OCI-LY1 (cell line): ENCODE measurements around the gene ZNF410.

Source experiments
- H2AFZ ChIP-seq: fragments of 200-600 bp; sonication (generic), shearing (Covaris generic); 2 replicates; pipeline ENCODE4 v1.6.0; 2014; ENCODE audit warnings: antibody characterized with exemption, mild to moderate bottlenecking, low read length
- H3F3A ChIP-seq: fragments of 200-600 bp; sonication (generic), shearing (Covaris generic); 2 replicates; pipeline ENCODE4 v1.6.0; 2014; ENCODE audit warnings: mild to moderate bottlenecking, antibody characterized with exemption, low read length, moderate library complexity; ENCODE audit not compliant: insufficient read depth
- H3K27ac ChIP-seq: fragments of 200-600 bp; sonication (generic); 2 replicates; pipeline ENCODE4 v1.5.1; 2014; ENCODE audit warnings: low read length, mixed run types, mild to moderate bottlenecking, low read depth; ENCODE audit not compliant: poor library complexity, severe bottlenecking
- H3K27me3 ChIP-seq: fragments of 200-600 bp; sonication (generic); 2 replicates; pipeline ENCODE4 v1.6.0; 2014; ENCODE audit warnings: antibody characterized with exemption, mild to moderate bottlenecking, low read length, moderate library complexity; ENCODE audit not compliant: insufficient read depth
- H3K36me3 ChIP-seq: fragments of 200-600 bp; sonication (generic); 2 replicates; pipeline ENCODE4 v1.6.1; 2014; ENCODE audit warnings: mild to moderate bottlenecking, antibody characterized with exemption, low read length, moderate library complexity, mixed read lengths; ENCODE audit not compliant: insufficient read depth
- H3K4me1 ChIP-seq: fragments of 200-600 bp; sonication (generic); 2 replicates; pipeline ENCODE4 v1.5.1; 2014; ENCODE audit warnings: mild to moderate bottlenecking, low read length, moderate library complexity; ENCODE audit not compliant: insufficient read depth, severe bottlenecking
- H3K4me2 ChIP-seq: fragments of 200-600 bp; sonication (generic), shearing (Covaris generic); 2 replicates; pipeline ENCODE4 v1.6.1; 2014; ENCODE audit warnings: low read length
- H3K4me3 ChIP-seq: fragments of 200-600 bp; sonication (generic); 2 replicates; pipeline ENCODE4 v1.5.1; 2014; ENCODE audit warnings: low read length, low read depth, mild to moderate bottlenecking, mixed read lengths; ENCODE audit not compliant: poor library complexity, severe bottlenecking
- H3K79me2 ChIP-seq: fragments of 200-600 bp; shearing (Covaris generic); 2 replicates; pipeline ENCODE4 v1.6.1; 2016; ENCODE audit warnings: mixed run types, low read length, mixed read lengths; ENCODE audit not compliant: insufficient read depth
- H3K9ac ChIP-seq: fragments of 200-600 bp; sonication (generic), shearing (Covaris generic); 2 replicates; pipeline ENCODE4 v1.6.1; 2014; ENCODE audit warnings: mild to moderate bottlenecking, low read length, mixed read lengths
- H3K9me2 ChIP-seq: fragments of 200-600 bp; sonication (generic), shearing (Covaris generic); 2 replicates; pipeline ENCODE4 v1.6.1; 2014; ENCODE audit warnings: low read depth, mild to moderate bottlenecking, low read length, mixed read lengths
- H3K9me3 ChIP-seq: fragments of 200-600 bp; shearing (Covaris generic); 2 replicates; pipeline ENCODE4 v1.6.1; 2014; ENCODE audit warnings: low read length, mixed read lengths
- H4K20me1 ChIP-seq: fragments of 200-600 bp; sonication (generic), shearing (Covaris generic); 2 replicates; pipeline ENCODE4 v1.6.0; 2016; ENCODE audit warnings: mild to moderate bottlenecking, low read length; ENCODE audit not compliant: insufficient read depth
- EZH2 ChIP-seq: fragments of 200-600 bp; sonication (generic), shearing (Covaris generic); IDR thresholded peaks from 2 replicates; pipeline ENCODE4 v1.8.0; 2017; ENCODE audit warnings: borderline replicate concordance, mixed run types, mild to moderate bottlenecking, antibody characterized with exemption, low read length, moderate library complexity, mixed read lengths
- TF ChIP-seq, protein P1 (sequence below): fragments of 200-600 bp; sonication (generic), shearing (Covaris generic); IDR thresholded peaks from 2 replicates; pipeline ENCODE4 v1.5.1; 2017; ENCODE audit warnings: mild to moderate bottlenecking, antibody characterized with exemption, low read length, moderate library complexity, mixed read lengths

Gene ZNF410

DNA sequence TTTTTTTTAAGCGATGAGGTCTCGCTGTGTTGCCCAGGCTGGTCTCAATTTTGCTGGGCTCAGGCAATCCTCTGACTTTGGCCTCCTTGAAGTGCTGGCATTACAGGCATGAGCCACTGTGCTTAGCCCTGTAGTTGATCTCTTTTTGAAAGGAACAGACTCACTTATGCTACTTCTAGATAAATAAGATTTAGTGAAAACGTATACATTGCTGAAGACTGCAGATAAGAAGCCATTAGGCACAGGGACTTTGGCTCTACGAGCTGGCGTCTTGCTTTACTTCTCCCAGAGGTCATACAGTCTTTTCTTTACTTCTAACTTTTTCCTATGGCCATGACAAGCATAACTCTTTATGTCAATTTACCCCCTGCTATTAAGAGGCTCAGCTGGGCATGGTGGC is 25.6 kb upstream of the ZNF410 start:
- H3K9me3 ChIP-seq, result no peaks in the 10 kb centered on the region
- no peak overlapping the region for H3K9ac ChIP-seq
- no peaks in the 10 kb centered on the region for H3F3A ChIP-seq
- H3K27me3 ChIP-seq, result no peaks in the 10 kb centered on the region
- H3K79me2 ChIP-seq, result no peaks in the 10 kb centered on the region
- H3K4me1 ChIP-seq, result no peaks in the 10 kb centered on the region
- H3K36me3 ChIP-seq, result peaks cover 5% of the 10 kb centered on the region
- H4K20me1 ChIP-seq, result no peaks in the 10 kb centered on the region
- H2AFZ ChIP-seq, result no peak overlapping the region
- no peak overlapping the region for H3K4me3 ChIP-seq
- H3K27ac ChIP-seq, result no peak overlapping the region
- TF ChIP-seq, protein P1, sequence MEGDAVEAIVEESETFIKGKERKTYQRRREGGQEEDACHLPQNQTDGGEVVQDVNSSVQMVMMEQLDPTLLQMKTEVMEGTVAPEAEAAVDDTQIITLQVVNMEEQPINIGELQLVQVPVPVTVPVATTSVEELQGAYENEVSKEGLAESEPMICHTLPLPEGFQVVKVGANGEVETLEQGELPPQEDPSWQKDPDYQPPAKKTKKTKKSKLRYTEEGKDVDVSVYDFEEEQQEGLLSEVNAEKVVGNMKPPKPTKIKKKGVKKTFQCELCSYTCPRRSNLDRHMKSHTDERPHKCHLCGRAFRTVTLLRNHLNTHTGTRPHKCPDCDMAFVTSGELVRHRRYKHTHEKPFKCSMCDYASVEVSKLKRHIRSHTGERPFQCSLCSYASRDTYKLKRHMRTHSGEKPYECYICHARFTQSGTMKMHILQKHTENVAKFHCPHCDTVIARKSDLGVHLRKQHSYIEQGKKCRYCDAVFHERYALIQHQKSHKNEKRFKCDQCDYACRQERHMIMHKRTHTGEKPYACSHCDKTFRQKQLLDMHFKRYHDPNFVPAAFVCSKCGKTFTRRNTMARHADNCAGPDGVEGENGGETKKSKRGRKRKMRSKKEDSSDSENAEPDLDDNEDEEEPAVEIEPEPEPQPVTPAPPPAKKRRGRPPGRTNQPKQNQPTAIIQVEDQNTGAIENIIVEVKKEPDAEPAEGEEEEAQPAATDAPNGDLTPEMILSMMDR, result no peak
- TF ChIP-seq EZH2, result no peak
- H3K9me2 ChIP-seq, result no peaks in the 10 kb centered on the region
- no peak overlapping the region for H3K4me2 ChIP-seq

DNA sequence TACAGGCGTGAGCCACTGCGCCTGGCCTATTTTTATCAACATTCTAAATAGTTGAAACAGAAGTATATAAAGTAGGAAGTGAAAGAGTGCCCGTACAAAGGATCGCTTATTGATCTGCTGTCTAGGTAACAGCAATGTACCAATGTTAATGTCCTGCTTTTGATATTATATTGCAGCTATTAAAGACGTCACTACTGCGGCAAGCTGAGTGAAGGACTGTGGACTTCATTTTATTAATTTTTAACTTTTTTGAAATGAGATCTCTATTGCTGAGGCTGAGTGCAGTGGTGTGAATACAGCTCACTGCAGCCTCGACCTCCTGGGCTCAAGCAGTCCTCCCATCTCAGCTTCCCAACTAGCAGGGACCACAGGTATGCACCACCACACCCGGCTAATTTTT is 24.2 kb upstream of the ZNF410 start:
- Histone ChIP-seq H3K36me3 (peaks cover 5% of the 10 kb centered on the region), H3K4me2 (no peak overlapping the region), H4K20me1 (no peaks in the 10 kb centered on the region), H3K9me2 (no peaks in the 10 kb centered on the region), H3K9me3 (no peaks in the 10 kb centered on the region), H3K9ac (no peak overlapping the region), H3K4me1 (no peaks in the 10 kb centered on the region), H3K4me3 (no peak overlapping the region), H3K27me3 (no peaks in the 10 kb centered on the region), H2AFZ (no peak overlapping the region), H3F3A (no peaks in the 10 kb centered on the region), H3K27ac (no peak overlapping the region), H3K79me2 (no peaks in the 10 kb centered on the region)
- TF ChIP-seq EZH2, result no peak
- TF ChIP-seq, protein P1, result no peak

DNA sequence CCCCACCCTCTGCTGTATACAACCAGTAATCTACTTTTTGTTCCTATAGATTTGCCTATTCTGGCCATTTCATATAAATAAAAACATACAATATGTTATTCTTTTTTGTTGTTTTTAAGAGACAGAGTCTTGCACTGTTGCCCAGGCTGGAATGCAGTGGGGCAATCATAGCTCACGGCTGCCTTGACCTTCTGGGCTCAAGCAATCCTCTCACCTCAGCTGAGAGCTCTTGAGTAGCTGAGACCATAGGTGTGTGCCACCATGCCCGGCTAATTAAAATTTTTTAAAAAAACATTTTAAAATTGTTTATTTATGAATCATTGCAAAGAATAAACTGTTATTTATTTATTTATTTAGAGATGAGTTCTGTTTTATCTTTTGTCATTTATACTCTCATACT is 23.4 kb upstream of the ZNF410 start:
- Histone ChIP-seq H3K9me3 (no peaks in the 10 kb centered on the region), H3F3A (no peaks in the 10 kb centered on the region), H3K79me2 (no peaks in the 10 kb centered on the region), H3K27me3 (no peaks in the 10 kb centered on the region), H3K36me3 (peaks cover 5% of the 10 kb centered on the region), H3K9me2 (no peaks in the 10 kb centered on the region), H3K4me1 (peaks cover 6% of the 10 kb centered on the region), H2AFZ (no peak overlapping the region), H3K27ac (no peak overlapping the region), H3K4me3 (no peak overlapping the region), H4K20me1 (no peaks in the 10 kb centered on the region), H3K4me2 (no peak overlapping the region), H3K9ac (no peak overlapping the region)
- TF ChIP-seq, protein P1, result no peak
- no peak for TF ChIP-seq EZH2
